Measurements from ENCODE around the gene PITPNM1.

The PITPNM1 gene

DNA sequence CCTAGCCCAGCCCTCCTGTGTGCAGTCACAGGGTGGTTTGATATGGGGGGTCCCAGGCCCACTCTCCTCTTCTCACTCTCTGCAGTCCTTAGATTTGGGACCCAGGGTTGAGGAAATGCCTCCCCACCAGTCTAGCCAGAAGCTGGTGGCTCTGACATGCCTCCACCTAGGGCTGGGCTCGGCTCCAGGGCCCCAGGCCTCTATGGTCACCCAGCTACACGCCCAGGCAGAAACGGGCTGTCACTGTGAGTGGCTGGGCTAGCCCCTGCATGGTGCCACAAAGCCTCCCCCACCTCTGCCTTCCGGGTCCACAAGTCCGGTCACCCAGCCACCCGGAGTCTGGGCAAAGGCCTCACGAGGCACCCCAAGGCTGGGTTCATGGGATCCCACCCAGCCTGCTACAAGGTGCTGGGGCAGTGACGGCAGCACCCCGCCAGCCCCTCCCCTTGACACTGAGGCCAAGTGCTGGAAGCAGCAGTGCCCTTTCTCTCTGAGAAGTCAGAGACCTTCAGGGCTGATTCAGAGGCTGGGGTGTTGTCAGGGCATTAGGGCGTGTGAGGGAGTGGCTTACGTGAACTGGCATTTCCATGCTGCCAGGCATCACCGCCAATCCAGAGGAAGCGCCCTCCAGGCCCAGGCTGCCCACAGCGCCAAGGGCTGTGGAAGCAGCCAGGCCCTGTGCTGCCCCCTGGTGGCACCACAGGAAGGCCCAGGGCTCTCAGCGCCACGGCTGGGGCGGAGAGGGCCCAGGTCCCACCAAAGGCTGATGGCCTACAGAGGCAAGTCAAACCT, 638 bp upstream of the PITPNM1 start:
- POLR2A ChIA-PET, result interaction anchor here (0.5 kb wide), 1 partner anchor 63 kb away, joined by 4 read pairs; the partner anchor contains the start of gene CORO1B
- CTCF ChIA-PET, result interaction anchor here (0.7 to 1.7 kb wide), 19 partner anchors 13 to 154 kb away, joined by 3 to 15 read pairs (median 4); partner anchors contain the start of genes AIP, PPP1CA, PTPRCAP and RAD9A
- TF ChIP-seq, protein P1, sequence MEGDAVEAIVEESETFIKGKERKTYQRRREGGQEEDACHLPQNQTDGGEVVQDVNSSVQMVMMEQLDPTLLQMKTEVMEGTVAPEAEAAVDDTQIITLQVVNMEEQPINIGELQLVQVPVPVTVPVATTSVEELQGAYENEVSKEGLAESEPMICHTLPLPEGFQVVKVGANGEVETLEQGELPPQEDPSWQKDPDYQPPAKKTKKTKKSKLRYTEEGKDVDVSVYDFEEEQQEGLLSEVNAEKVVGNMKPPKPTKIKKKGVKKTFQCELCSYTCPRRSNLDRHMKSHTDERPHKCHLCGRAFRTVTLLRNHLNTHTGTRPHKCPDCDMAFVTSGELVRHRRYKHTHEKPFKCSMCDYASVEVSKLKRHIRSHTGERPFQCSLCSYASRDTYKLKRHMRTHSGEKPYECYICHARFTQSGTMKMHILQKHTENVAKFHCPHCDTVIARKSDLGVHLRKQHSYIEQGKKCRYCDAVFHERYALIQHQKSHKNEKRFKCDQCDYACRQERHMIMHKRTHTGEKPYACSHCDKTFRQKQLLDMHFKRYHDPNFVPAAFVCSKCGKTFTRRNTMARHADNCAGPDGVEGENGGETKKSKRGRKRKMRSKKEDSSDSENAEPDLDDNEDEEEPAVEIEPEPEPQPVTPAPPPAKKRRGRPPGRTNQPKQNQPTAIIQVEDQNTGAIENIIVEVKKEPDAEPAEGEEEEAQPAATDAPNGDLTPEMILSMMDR (IDR thresholded peaks at IDR 0.05; ENCODE audit: control extremely low read depth, extremely low read depth, low read depth, missing control alignments), result peak; percentile 99
- peak; percentile 81 for DNase-seq (ENCODE audit: extremely low spot score)

DNA sequence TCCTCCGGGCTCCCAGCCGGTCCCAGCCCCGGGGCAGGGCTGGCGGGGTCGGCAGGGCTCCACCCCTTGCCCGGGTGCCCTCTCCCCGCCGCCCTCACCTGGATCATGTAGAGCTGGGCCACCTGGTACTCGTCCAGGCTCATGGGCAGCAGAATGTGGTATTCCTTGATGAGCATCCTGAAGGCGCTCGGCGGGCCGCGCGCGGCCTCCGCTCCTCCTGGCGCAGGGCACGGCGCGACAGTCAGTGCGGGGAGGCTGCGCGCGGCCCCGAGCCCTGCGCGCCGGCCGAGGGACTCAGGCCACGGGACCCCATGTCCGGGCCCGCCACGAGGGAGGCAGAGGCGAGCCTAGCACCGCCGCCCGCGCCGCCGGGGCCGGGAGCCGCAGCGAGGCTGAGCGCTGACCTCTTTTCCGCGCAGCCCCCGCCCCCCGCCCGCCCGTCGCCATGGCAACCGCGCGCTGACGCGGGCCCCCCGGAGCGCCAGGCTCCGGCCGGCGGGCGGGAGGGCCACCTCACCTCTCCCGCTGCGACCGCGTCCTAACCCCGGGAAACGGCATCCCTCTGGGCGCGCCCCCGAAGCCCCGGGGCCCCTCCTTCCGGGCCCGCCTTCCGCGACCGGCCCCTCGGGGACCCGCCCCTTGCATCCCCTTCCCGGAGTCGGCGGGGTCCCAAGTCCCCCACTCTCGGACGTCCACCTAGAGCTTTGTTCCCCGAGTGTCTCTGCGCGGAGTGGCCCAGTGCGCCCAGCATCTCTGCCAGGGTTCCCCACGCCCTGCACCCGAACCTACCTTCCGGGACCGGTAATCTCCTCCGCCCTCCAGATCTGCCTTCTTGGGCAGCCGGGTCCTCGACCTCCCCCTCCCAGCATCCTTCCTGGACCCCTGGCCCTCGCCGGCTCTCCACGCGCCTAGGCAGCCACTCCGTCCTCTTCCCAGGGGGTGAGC, 886 bp downstream of the PITPNM1 start:
- ChIA-PET CTCF (interaction anchor here (0.6 to 1.7 kb wide), 7 partner anchors 12 to 153 kb away, joined by 3 to 8 read pairs (median 4); partner anchors contain the start of genes AIP, PPP1CA and PTPRCAP), POLR2A (no interaction called here)
- DNase-seq (ENCODE audit: extremely low spot score), result peak; percentile 51
- TF ChIP-seq, protein P1 (IDR thresholded peaks at IDR 0.05; ENCODE audit: control extremely low read depth, extremely low read depth, low read depth, missing control alignments), result no peak

GRCh38 chr11:67503119-67504004, 1.8 kb downstream of the PITPNM1 start:
- DNase-seq (ENCODE audit: extremely low spot score), result no peak
- POLR2A ChIA-PET, result no interaction called here
- TF ChIP-seq, protein P1 (IDR thresholded peaks at IDR 0.05; ENCODE audit: control extremely low read depth, extremely low read depth, low read depth, missing control alignments), result no peak
- CTCF ChIA-PET, result interaction anchor here (1.3 kb wide), 1 partner anchor 102 kb away, joined by 5 read pairs; the partner anchor contains the start of gene PPP1CA

DNA sequence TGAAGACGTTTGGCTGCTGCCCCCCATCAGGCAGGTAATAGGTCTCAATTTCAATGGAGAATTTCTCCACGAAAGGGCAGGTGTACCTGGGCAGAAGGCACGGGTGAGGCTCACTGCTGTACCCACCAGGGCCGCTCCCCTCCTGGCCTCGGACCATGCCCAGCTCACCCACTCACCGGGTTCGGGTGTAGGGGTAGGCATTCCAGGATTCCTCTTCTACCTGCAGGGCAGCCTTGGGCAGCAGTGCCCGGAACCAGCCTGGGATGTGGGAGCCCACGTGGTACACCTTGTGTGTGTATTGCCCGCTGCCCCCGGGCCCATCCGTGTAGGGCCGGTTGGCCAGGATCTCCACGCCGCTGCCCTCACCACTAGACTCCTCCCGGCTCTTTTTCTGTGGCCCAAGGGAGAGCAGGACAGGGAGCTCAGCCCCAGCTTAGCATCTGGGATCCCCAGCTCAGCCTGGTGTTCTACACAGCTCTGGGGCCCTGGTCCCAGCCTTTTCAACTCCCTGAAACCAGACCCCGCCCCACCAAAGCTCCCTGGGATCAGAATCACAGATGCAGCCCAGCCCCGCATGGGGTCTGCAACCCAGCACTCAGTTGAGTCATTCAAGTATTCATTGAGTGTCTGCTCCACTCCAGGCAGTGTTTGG, 2.7 kb downstream of the PITPNM1 start:
- TF ChIP-seq, protein P1 (IDR thresholded peaks at IDR 0.05; ENCODE audit: control extremely low read depth, extremely low read depth, low read depth, missing control alignments), result no peak
- CTCF ChIA-PET, result interaction anchor here (1.2 to 1.3 kb wide), 2 partner anchors 95 to 101 kb away, joined by 3 to 5 read pairs; partner anchors contain the start of gene PPP1CA
- no peak for DNase-seq (ENCODE audit: extremely low spot score)
- POLR2A ChIA-PET, result interaction anchor here (0.9 kb wide), 1 partner anchor 16 kb away, joined by 4 read pairs; no protein-coding TSS in a partner anchor

GRCh38 chr11:67501854-67502253, 3.3 kb downstream of the PITPNM1 start:
- TF ChIP-seq, protein P1 (IDR thresholded peaks at IDR 0.05; ENCODE audit: control extremely low read depth, extremely low read depth, low read depth, missing control alignments), result no peak
- POLR2A ChIA-PET, result interaction anchor here (0.5 to 0.9 kb wide), 2 partner anchors 15 to 54 kb away, joined by 3 to 4 read pairs; no protein-coding TSS in a partner anchor
- CTCF ChIA-PET, result interaction anchor here (1.2 to 1.5 kb wide), 2 partner anchors 12 to 95 kb away, joined by 3 to 4 read pairs; no protein-coding TSS in a partner anchor
- DNase-seq (ENCODE audit: extremely low spot score), result no peak

Data from GM10248 (cell line).